Measurements from ENCODE around the gene PRTFDC1.
"Not testable (repeated sequence)": the region's sequence is repeated elsewhere in the genome, so short reads cannot be mapped to it uniquely, and the experiment has no call there.

PRTFDC1 gene

DNA sequence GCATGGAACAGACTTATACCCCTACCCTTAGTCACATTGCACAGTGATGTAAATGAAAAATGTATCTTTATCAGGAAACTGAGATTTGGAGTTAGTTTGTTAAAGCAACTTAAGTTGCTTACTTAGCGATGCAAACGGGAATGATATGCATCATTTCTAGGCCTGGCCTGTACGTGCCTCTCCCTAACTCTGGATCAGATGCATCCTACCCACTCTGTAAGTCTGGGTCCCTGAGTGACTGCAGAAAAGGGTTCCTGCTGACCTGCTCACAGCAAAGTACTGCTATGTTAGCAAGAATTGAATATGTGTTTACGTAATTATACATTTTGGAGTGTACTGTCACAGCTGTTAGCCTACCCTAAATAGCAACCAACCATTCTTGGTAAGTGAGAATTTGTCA is 30.7 kb upstream of the PRTFDC1 start:
- Histone ChIP-seq H3K27ac (ENCODE audit: low read length) (no peak overlapping the region), H3K9me3 (ENCODE audit: control insufficient read depth, insufficient read depth, low read length) (no peaks in the 10 kb centered on the region), H3K27me3 (ENCODE audit: control insufficient read depth, insufficient read depth, low read length) (no peaks in the 10 kb centered on the region), H3K4me1 (ENCODE audit: control insufficient read depth, insufficient read depth, low read length) (no peaks in the 10 kb centered on the region), H3K4me3 (ENCODE audit: low read length) (no peak overlapping the region), H3K36me3 (ENCODE audit: control insufficient read depth, insufficient read depth, low read length) (no peaks in the 10 kb centered on the region)
- DNase-seq (ENCODE audit: low read depth, low spot score) = no peak
- no CpG with 5 or more reads among the region's 4 CpGs for WGBS (ENCODE audit: insufficient coverage, insufficient read length)

GRCh38 chr10:24982319-24983112 is 30.1 kb upstream of the PRTFDC1 start:
- Histone ChIP-seq H3K27me3 (ENCODE audit: control insufficient read depth, insufficient read depth, low read length) (no peaks in the 10 kb centered on the region), H3K4me3 (ENCODE audit: low read length) (no peak overlapping the region), H3K9me3 (ENCODE audit: control insufficient read depth, insufficient read depth, low read length) (no peaks in the 10 kb centered on the region), H3K27ac (ENCODE audit: low read length) (no peak overlapping the region), H3K4me1 (ENCODE audit: control insufficient read depth, insufficient read depth, low read length) (no peaks in the 10 kb centered on the region), H3K36me3 (ENCODE audit: control insufficient read depth, insufficient read depth, low read length) (no peaks in the 10 kb centered on the region)
- no peak for DNase-seq (ENCODE audit: low read depth, low spot score)
- no CpG with 5 or more reads among the region's 1 CpG for WGBS (ENCODE audit: insufficient coverage, insufficient read length)

- Histone ChIP-seq H3K27me3 (ENCODE audit: control insufficient read depth, insufficient read depth, low read length) (no peaks in the 10 kb centered on the region), H3K4me3 (ENCODE audit: low read length) (no peak overlapping the region), H3K9me3 (ENCODE audit: control insufficient read depth, insufficient read depth, low read length) (no peaks in the 10 kb centered on the region), H3K27ac (ENCODE audit: low read length) (no peak overlapping the region), H3K36me3 (ENCODE audit: control insufficient read depth, insufficient read depth, low read length) (no peaks in the 10 kb centered on the region), H3K4me1 (ENCODE audit: control insufficient read depth, insufficient read depth, low read length) (no peaks in the 10 kb centered on the region)
- DNase-seq (ENCODE audit: low read depth, low spot score) = no peak
- no CpG with 5 or more reads among the region's 5 CpGs for WGBS (ENCODE audit: insufficient coverage, insufficient read length)
These were observed 28.8 kb upstream of the PRTFDC1 start for GRCh38 chr10:24981161-24981710.

DNA sequence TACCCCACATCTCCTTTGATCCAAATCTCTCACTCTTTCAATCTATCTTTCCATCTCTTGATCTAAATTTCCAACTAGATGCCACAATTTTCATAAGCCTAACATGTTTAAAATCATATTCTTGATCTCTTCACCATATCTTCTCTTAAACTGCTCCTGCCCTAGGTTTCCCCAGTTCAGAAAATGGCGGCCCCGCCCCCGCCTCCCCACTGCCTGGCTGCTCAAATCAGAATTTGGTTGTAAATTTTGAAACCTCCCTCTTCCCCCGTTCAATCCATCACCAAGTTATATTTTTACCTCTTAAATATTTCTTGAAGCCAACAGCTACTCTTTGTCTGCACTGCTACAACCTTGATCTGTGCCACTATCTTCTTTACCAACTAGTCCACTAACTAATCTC is 27.3 kb upstream of the PRTFDC1 start:
- no peak for DNase-seq (ENCODE audit: low read depth, low spot score)
- no CpG with 5 or more reads among the region's 4 CpGs for WGBS (ENCODE audit: insufficient coverage, insufficient read length)
- no peaks in the 10 kb centered on the region for H3K4me1 ChIP-seq (ENCODE audit: control insufficient read depth, insufficient read depth, low read length)
- no peak overlapping the region for H3K27ac ChIP-seq (ENCODE audit: low read length)
- no peaks in the 10 kb centered on the region for H3K9me3 ChIP-seq (ENCODE audit: control insufficient read depth, insufficient read depth, low read length)
- H3K4me3 ChIP-seq (ENCODE audit: low read length) = no peak overlapping the region
- H3K36me3 ChIP-seq (ENCODE audit: control insufficient read depth, insufficient read depth, low read length) = no peaks in the 10 kb centered on the region
- no peaks in the 10 kb centered on the region for H3K27me3 ChIP-seq (ENCODE audit: control insufficient read depth, insufficient read depth, low read length)

DNA sequence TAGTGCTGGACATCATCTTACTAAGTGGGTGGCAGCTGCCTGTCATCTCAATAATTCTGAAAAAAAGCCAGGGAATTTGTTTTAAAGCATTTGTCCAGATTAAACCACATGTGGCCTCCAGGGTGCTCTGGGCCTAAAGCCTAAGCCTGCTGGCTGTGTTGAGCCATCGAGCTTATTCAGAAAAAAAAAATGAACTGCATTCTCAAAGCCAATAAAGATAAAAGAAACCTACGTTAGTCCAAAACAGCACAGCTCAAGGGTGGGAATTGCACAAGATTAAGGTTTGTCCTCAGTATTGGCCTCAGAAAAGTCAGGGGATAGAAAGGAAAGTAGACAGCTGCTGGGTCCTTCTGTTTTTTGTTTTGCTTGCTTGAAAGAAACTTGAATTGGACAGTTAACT is 22.6 kb upstream of the PRTFDC1 start:
- no CpG with 5 or more reads among the region's 2 CpGs for WGBS (ENCODE audit: insufficient coverage, insufficient read length)
- no peaks in the 10 kb centered on the region for H3K36me3 ChIP-seq (ENCODE audit: control insufficient read depth, insufficient read depth, low read length)
- H3K27ac ChIP-seq (ENCODE audit: low read length) = no peak overlapping the region
- no peak overlapping the region for H3K4me3 ChIP-seq (ENCODE audit: low read length)
- no peaks in the 10 kb centered on the region for H3K4me1 ChIP-seq (ENCODE audit: control insufficient read depth, insufficient read depth, low read length)
- H3K9me3 ChIP-seq (ENCODE audit: control insufficient read depth, insufficient read depth, low read length) = no peaks in the 10 kb centered on the region
- DNase-seq (ENCODE audit: low read depth, low spot score) = no peak
- no peaks in the 10 kb centered on the region for H3K27me3 ChIP-seq (ENCODE audit: control insufficient read depth, insufficient read depth, low read length)

- Histone ChIP-seq H3K36me3 (ENCODE audit: control insufficient read depth, insufficient read depth, low read length) (no peaks in the 10 kb centered on the region), H3K4me3 (ENCODE audit: low read length) (no peak overlapping the region), H3K27ac (ENCODE audit: low read length) (no peak overlapping the region), H3K4me1 (ENCODE audit: control insufficient read depth, insufficient read depth, low read length) (no peaks in the 10 kb centered on the region), H3K27me3 (ENCODE audit: control insufficient read depth, insufficient read depth, low read length) (no peaks in the 10 kb centered on the region), H3K9me3 (ENCODE audit: control insufficient read depth, insufficient read depth, low read length) (no peaks in the 10 kb centered on the region)
- no peak for DNase-seq (ENCODE audit: low read depth, low spot score)
- no CpG with 5 or more reads among the region's 5 CpGs for WGBS (ENCODE audit: insufficient coverage, insufficient read length)
These were observed 20.8 kb upstream of the PRTFDC1 start for GRCh38 chr10:24973163-24973562.

- Histone ChIP-seq H3K9me3 (ENCODE audit: control insufficient read depth, insufficient read depth, low read length) (no peaks in the 10 kb centered on the region), H3K27me3 (ENCODE audit: control insufficient read depth, insufficient read depth, low read length) (no peaks in the 10 kb centered on the region), H3K4me1 (ENCODE audit: control insufficient read depth, insufficient read depth, low read length) (no peaks in the 10 kb centered on the region), H3K27ac (ENCODE audit: low read length) (no peak overlapping the region), H3K4me3 (ENCODE audit: low read length) (no peak overlapping the region), H3K36me3 (ENCODE audit: control insufficient read depth, insufficient read depth, low read length) (no peaks in the 10 kb centered on the region)
- no peak for DNase-seq (ENCODE audit: low read depth, low spot score)
These were observed 19.0 kb upstream of the PRTFDC1 start for GRCh38 chr10:24971374-24971773.

- DNase-seq (ENCODE audit: low read depth, low spot score) = no peak
- H3K4me3 ChIP-seq (ENCODE audit: low read length) = no peak overlapping the region
- no CpG with 5 or more reads among the region's 2 CpGs for WGBS (ENCODE audit: insufficient coverage, insufficient read length)
- H3K36me3 ChIP-seq (ENCODE audit: control insufficient read depth, insufficient read depth, low read length) = no peaks in the 10 kb centered on the region
- H3K4me1 ChIP-seq (ENCODE audit: control insufficient read depth, insufficient read depth, low read length) = no peaks in the 10 kb centered on the region
- no peaks in the 10 kb centered on the region for H3K27me3 ChIP-seq (ENCODE audit: control insufficient read depth, insufficient read depth, low read length)
- H3K9me3 ChIP-seq (ENCODE audit: control insufficient read depth, insufficient read depth, low read length) = no peaks in the 10 kb centered on the region
- H3K27ac ChIP-seq (ENCODE audit: low read length) = no peak overlapping the region
These were observed 17.5 kb upstream of the PRTFDC1 start for GRCh38 chr10:24969841-24970281.

- not testable (repeated sequence) for DNase-seq (ENCODE audit: low read depth, low spot score); H3K36me3 ChIP-seq (ENCODE audit: control insufficient read depth, insufficient read depth, low read length); H3K9me3 ChIP-seq (ENCODE audit: control insufficient read depth, insufficient read depth, low read length); H3K4me1 ChIP-seq (ENCODE audit: control insufficient read depth, insufficient read depth, low read length); H3K27ac ChIP-seq (ENCODE audit: low read length); H3K4me3 ChIP-seq (ENCODE audit: low read length); H3K27me3 ChIP-seq (ENCODE audit: control insufficient read depth, insufficient read depth, low read length)
- WGBS (ENCODE audit: insufficient coverage, insufficient read length) = no CpG with 5 or more reads among the region's 11 CpGs
These were observed 16.5 kb upstream of the PRTFDC1 start for GRCh38 chr10:24968951-24969350.

- H3K27me3 ChIP-seq (ENCODE audit: control insufficient read depth, insufficient read depth, low read length) = no peaks in the 10 kb centered on the region
- no peaks in the 10 kb centered on the region for H3K4me1 ChIP-seq (ENCODE audit: control insufficient read depth, insufficient read depth, low read length)
- no peak overlapping the region for H3K4me3 ChIP-seq (ENCODE audit: low read length)
- H3K27ac ChIP-seq (ENCODE audit: low read length) = no peak overlapping the region
- no CpG with 5 or more reads among the region's 7 CpGs for WGBS (ENCODE audit: insufficient coverage, insufficient read length)
- H3K9me3 ChIP-seq (ENCODE audit: control insufficient read depth, insufficient read depth, low read length) = no peaks in the 10 kb centered on the region
- DNase-seq (ENCODE audit: low read depth, low spot score) = no peak
- H3K36me3 ChIP-seq (ENCODE audit: control insufficient read depth, insufficient read depth, low read length) = no peaks in the 10 kb centered on the region
These were observed 15.9 kb upstream of the PRTFDC1 start for GRCh38 chr10:24968349-24968748.

- H3K36me3 ChIP-seq (ENCODE audit: control insufficient read depth, insufficient read depth, low read length) = no peaks in the 10 kb centered on the region
- H3K4me3 ChIP-seq (ENCODE audit: low read length) = no peak overlapping the region
- no CpG with 5 or more reads among the region's 5 CpGs for WGBS (ENCODE audit: insufficient coverage, insufficient read length)
- no peak overlapping the region for H3K27ac ChIP-seq (ENCODE audit: low read length)
- H3K27me3 ChIP-seq (ENCODE audit: control insufficient read depth, insufficient read depth, low read length) = no peaks in the 10 kb centered on the region
- DNase-seq (ENCODE audit: low read depth, low spot score) = no peak
- no peaks in the 10 kb centered on the region for H3K4me1 ChIP-seq (ENCODE audit: control insufficient read depth, insufficient read depth, low read length)
- H3K9me3 ChIP-seq (ENCODE audit: control insufficient read depth, insufficient read depth, low read length) = no peaks in the 10 kb centered on the region
These were observed 14.6 kb upstream of the PRTFDC1 start for GRCh38 chr10:24966962-24967481.
